Measurements from ENCODE around the gene RASSF4.

The RASSF4 gene

DNA sequence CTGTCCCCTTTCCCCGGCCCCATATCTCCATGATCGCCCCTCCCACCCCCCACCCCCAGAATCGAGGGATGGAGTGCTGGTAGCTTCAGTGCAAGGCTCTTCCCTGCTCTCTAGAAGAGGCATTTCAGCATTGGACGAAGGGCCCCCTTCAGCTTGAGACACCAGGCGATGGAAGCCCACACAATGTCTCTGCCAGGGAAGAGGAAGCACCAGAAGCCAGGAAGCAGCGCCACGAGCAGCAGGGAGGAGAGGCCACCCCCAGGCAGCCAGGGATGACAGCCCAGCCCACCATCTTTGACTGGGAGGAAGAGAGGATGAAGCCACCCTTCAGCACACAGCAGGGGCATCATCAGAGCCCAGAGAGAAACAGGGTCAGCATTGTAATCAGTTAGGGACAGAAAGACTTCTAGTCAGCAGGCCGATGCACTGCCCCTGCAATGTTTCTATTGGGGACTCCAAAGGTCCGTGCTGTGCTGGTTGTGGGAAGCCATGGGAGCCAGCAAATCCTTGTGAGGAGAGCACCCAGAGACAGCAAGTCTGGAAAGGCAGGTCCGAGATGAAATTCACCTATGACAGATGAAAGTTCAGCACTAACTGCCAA, 32.8 kb upstream of the RASSF4 start:
- DNase-seq (ENCODE audit: low read depth, low spot score), result no peak
- H3K27ac ChIP-seq, result no peak overlapping the region

DNA sequence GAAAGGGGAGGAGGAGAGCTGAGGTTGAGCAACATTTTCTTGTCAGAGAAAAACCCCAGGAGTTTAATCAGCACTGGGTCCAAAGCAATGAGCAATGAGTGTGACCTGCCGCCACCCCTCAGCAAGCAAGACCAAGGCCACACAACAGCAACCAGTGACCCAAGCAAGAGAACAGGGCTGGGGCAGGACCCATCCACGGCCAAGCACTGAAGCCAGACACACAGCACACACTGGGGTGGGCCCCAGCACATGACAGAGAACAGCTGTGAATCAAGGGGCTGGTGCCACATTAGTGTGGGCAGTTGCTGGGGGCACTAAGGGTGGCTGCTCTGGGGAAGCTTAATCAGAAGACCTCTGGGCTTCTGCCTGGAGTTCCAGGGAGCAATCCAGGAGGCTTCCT, 32.2 kb upstream of the RASSF4 start:
- no peak overlapping the region for H3K27ac ChIP-seq
- DNase-seq (ENCODE audit: low read depth, low spot score), result peak; percentile 33

- no peak for DNase-seq (ENCODE audit: low read depth, low spot score)
- H3K27ac ChIP-seq, result no peak overlapping the region
These were observed 31.1 kb upstream of the RASSF4 start for GRCh38 chr10:44928462-44928861.

DNA sequence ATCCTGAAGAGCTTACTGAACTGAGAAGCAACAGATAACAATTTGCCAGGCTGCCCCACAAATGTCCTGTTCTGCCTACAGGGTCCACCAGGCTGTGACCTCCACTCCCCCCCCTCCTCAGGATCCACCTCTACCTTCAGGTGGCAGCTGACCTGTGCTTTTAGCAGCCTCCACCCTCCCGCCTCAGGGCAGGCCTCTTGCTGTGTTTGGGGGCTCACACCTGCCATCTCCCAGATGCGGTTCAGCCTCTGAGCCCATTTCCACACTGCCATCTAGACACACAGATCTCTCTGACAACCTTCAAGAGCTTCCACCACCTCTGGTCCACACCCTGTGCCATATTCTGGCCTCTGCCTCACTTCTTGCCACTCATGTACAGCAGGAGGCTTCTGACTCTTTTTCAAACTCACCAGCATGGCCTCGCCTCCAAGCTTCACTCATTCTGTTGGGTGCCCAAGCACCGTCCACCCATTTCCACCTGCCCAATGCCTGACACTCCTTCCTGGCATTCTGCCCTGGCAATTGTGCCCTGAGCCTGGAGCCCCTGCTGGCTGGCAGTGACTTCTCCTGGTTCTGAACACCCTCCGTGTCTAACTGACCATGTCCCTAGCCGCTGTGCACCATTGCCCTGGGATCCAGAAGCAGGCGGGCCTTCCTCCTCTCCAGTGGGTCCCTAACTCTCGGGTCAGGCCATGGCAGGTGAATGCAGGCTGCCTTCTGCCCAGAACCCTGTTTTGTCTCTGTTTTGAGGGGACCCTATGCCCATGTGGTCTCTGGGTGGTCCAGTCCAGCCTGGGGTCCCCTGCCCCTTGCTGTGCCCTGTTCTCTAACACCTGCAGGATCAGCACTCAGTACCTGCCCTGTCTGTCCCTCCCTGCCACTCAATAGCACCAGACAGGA, 30.0 kb upstream of the RASSF4 start:
- no peak for DNase-seq (ENCODE audit: low read depth, low spot score)
- H3K27ac ChIP-seq, result no peak overlapping the region

DNA sequence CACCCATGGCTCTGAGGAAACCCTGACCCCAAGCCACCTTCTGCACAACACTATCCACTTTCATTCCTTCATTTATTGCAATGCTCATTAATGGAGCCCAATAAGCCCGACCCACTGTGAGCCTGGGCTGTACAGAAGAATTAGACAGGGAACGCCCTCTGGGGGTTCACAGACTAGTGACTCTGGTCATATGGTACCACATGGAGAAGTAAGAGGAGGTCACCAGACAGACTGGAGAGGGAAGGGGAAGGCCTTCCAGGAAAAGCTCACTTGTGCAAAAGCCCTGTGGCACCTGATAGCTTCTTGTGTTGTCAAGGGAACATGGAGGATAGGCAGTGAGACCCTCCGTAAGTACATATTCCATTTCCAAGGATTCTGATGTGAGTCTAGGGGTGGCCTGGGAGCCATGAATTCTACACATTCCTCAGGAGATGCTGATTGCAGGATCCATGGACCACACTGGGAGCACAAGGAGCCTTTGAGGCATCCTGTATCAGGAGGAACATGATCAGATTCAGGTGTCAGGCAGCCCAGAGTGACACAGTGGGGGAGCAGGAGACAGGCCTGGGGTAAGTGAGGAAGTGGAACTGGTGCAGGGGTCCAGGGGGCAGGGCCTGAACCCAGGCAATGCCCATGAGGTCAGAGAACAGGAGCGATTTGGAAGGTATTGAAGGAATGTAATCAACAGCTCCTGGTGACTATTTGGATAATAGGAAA, 28.5 kb upstream of the RASSF4 start:
- DNase-seq (ENCODE audit: low read depth, low spot score), result no peak
- no peak overlapping the region for H3K27ac ChIP-seq

GRCh38 chr10:44931621-44932516, 27.7 kb upstream of the RASSF4 start:
- DNase-seq (ENCODE audit: low read depth, low spot score), result no peak
- H3K27ac ChIP-seq, result no peak overlapping the region

DNA sequence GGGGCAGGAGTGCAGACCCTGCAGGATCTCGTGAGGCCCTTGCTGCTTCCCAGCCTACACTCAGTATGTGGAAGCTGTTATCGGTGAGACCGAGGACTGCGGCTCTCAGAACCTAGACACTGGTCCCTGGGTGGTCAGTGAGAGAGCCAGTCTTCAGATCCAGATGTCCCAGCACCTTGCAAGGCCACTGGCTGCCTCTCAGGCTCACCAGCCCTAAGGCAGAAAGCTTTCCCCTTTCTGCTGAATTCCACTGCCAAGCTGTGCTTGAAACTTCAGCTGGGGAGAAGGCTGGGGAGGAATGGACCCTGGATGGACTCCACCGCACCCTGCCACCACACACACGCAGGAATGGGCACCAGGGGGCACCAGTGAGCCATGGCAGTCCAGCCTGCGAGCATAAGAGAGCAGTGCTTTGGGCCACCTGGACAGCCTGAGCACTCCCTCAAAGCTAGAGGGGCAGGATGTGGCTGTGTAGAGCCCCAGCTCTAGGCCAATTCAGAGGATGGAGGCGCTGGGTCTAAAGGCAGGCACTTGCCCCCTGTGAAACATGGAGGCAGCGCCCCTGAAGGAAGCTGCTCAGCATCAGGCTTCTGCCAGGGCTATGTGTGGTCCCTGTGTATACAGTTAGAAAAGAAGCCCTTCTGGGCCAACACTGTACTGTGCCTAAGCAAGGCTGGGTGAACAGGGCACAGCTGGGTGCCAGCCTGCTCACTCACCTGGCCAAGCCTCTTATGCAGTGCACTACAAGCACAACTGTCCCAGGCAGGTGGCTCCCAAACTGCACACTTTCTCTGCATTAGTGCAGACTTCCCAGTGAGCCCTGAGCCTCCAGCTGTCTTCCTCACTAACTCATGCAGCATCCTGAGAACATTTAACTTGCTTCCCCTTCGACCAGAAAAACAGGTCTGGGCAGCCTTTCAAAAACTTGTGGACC, 26.8 kb upstream of the RASSF4 start:
- no peak for DNase-seq (ENCODE audit: low read depth, low spot score)

DNA sequence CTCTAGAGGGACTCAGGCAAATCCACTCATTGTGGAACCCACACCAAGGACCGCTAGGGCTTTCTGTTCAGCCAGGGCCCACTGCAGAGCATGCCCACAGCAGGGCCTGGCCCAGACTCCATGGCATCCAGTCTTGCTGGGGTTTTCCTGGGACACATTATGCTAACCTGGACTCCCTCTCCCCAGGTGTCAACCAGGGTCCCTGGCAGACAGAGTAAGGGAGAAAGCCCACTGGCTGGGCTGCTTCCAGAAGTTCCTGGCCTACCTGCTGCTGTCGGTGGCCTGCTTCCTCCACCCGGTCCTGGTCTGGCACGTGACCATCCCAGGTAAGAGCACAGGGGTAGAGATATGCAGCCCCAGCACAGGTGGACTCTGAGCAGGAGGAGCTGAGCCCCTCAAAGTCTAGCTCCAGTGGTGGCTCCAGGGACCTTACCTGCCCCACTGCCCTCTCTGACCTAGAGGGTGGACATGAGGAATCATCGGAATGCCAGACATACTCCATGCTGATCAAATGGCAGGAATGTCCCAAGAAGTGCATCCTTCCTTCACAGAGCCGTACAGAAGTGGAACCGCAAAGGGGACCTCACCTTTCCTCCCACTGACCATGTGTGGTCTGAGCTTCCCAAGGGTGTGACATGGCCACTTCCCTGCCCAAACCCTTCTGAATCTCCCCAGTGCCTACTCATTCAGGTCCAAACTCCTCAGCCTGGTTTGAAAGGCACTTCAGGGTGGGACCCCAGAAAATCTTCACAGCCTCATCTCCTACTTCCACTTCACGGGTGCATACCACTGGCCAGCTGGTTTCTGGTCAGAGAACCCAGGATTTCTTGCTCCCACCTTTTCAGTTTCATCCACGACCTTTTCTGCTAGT, 25.9 kb upstream of the RASSF4 start:
- DNase-seq (ENCODE audit: low read depth, low spot score), result no peak
- H3K27ac ChIP-seq, result no peak overlapping the region

More for the DNA sequence above, 26.8 kb upstream of the RASSF4 start:
- no peak overlapping the region for H3K27ac ChIP-seq

DNA sequence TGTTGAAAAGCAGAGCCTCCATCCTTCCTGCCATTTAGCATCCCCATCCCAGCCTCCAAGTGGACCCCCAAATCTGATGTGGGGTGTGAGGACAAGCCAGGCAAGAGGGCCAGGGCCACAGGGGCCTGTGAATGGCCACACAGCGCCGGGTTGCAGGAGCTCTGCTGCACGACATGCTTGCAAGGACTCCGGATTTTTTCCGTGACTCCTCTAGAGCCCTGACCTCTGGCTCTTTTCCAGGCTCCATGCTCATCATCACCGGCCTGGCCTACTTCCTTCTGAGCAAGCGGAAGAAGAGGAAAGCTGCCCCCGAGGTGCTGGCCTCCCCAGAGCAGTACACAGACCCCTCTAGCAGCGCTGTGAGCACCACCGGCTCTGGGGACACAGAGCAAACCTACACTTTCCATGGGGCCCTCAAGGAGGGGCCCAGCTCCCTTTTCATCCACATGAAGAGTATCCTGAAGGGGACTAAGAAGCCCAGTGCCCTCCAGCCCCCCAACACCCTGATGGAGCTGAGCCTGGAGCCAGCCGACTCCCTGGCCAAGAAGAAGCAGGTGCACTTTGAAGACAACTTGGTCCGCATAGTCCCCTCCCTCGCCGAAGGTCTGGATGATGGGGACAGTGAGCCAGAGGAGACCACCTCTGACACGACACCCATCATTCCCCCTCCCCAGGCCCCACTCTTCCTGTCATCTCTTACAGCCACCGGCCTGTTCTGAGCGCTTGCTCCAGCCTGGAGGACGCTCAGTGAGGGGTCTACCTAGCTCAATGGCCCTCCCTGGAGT, 25.0 kb upstream of the RASSF4 start:
- no peak for DNase-seq (ENCODE audit: low read depth, low spot score)
- no peak overlapping the region for H3K27ac ChIP-seq

DNA sequence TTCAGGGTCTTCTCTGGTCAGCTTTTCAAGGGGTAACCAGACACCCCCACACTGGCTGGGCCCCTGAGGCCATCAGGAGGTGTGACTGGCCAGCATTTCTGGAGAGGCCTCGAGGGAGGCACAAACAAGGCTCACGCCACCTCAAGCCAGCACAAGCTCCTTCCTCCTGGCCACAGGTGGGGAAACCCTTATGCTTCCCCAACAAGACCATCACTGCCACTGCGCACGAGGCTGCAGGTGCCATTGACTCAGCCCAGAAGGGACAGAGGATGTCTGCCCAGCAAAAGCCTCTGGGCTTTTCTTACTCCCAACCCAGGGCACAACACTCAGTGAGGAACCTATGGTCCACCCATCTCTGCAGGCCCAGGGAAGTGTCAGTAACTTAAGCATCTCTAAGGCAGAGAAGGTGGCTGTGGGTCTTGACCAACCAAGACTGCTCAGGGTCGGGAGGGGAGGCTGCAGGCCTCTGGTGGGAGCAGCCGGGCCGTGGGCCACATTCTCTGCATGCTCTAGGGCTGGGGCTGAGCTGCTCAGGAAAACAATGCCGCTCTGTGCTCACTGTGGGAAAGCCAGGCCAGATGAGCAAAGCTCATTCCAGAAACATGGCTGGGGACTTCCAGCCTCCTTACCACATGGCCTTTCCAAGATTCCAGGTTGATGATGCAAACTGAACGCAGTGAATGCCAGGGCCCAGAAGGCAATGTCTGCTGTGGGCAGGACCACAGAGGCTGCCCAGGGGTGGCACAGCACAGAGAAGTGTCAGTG, 24.2 kb upstream of the RASSF4 start:
- no peak for DNase-seq (ENCODE audit: low read depth, low spot score)
- H3K27ac ChIP-seq, result no peak overlapping the region

GRCh38 chr10:44935966-44936295, 23.7 kb upstream of the RASSF4 start:
- DNase-seq (ENCODE audit: low read depth, low spot score), result no peak
- H3K27ac ChIP-seq, result no peak overlapping the region

GRCh38 chr10:44936314-44936975, 23.2 kb upstream of the RASSF4 start:
- no peak for DNase-seq (ENCODE audit: low read depth, low spot score)
- no peak overlapping the region for H3K27ac ChIP-seq

DNA sequence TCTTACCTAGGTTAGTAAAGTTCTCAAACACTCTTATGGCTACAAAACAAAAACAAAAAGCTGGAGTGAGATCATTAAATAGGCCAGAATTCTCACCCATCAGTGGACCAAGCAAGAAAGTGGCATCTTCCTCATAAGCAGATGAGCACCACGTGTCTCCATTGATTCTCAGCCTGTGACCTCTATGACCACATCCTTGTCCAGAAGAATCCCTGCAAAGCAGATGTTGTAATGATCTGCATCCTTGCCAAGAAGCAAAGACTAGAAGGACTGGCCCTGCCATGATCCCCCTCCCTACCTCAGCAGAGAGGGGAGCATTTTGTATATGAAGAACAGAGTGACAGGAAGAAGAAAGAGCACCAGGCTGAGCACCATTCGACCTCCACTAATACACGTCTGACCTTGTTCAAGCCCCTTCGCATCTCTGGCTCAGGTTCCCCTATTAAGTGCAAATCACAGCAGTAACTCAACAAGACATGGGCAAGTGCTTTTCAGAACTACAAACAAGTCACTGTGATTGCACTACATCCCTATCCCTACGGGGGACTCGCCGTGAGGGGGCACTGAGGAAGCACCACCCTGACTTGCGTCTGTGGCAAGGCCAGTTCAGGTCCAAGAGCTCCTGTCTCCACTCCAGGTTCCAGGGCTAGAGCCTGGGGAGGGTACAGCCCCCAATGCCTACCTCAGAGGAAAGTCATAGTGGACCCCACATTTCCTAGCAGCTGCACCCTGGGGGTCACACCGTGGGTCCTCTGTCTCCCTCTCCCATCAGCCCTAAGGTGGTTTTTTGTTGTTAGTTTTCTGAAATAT, 22.2 kb upstream of the RASSF4 start:
- no peak for DNase-seq (ENCODE audit: low read depth, low spot score)
- no peak overlapping the region for H3K27ac ChIP-seq

GRCh38 chr10:44938956-44939355, 20.6 kb upstream of the RASSF4 start:
- no peak overlapping the region for H3K27ac ChIP-seq
- DNase-seq (ENCODE audit: low read depth, low spot score), result no peak

- H3K27ac ChIP-seq, result no peak overlapping the region
These were observed 19.8 kb upstream of the RASSF4 start for GRCh38 chr10:44939691-44940401.

More at GRCh38 chr10:44939691-44940401, 19.8 kb upstream of the RASSF4 start:
- DNase-seq (ENCODE audit: low read depth, low spot score), result no peak

Measured in epithelial cell of prostate (primary cell).